Hepatic stellate cell (primary cell): Measurements from ENCODE around the gene RASA1.
"Not testable (repeated sequence)": the region's sequence is repeated elsewhere in the genome, so short reads cannot be mapped to it uniquely, and the experiment has no call there.

Source experiments
- DNase-seq: peaks from one replicate; pipeline ENCODE4 v3.0.0; 2011; ENCODE audit warnings: low spot score

RASA1 gene

GRCh38 chr5:87282269-87282668 lies 14.6 kb downstream of the RASA1 start:
- no peak for DNase-seq

GRCh38 chr5:87287266-87287665 lies 19.6 kb downstream of the RASA1 start:
- not testable (repeated sequence) for DNase-seq

GRCh38 chr5:87298692-87299362 lies 31.1 kb downstream of the RASA1 start:
- DNase-seq, result no peak

- no peak for DNase-seq
Measured at GRCh38 chr5:87300176-87300575, 32.5 kb downstream of the RASA1 start.

GRCh38 chr5:87300744-87301143 lies 33.1 kb downstream of the RASA1 start:
- peak; percentile 62 for DNase-seq

- DNase-seq, result no peak
Measured at GRCh38 chr5:87302061-87302460, 34.4 kb downstream of the RASA1 start.

GRCh38 chr5:87303324-87303723 lies 35.6 kb downstream of the RASA1 start:
- no peak for DNase-seq

GRCh38 chr5:87306090-87306489 lies 38.4 kb downstream of the RASA1 start:
- not testable (repeated sequence) for DNase-seq

GRCh38 chr5:87307796-87308423 lies 40.2 kb downstream of the RASA1 start:
- DNase-seq, result no peak

- no peak for DNase-seq
Measured at GRCh38 chr5:87311405-87312279, 44.0 kb downstream of the RASA1 start.

- DNase-seq, result no peak
Measured at GRCh38 chr5:87313216-87313615, 45.5 kb downstream of the RASA1 start.

- no peak for DNase-seq
Measured at GRCh38 chr5:87319469-87319868, 51.8 kb downstream of the RASA1 start.

GRCh38 chr5:87321605-87322004 lies 53.9 kb downstream of the RASA1 start:
- no peak for DNase-seq

- DNase-seq, result no peak
Measured at GRCh38 chr5:87322381-87322780, 54.7 kb downstream of the RASA1 start.

- no peak for DNase-seq
Measured at GRCh38 chr5:87327998-87328397, 60.3 kb downstream of the RASA1 start.

GRCh38 chr5:87329114-87329513 lies 61.4 kb downstream of the RASA1 start:
- no peak for DNase-seq

GRCh38 chr5:87339986-87340385 lies 72.3 kb downstream of the RASA1 start:
- DNase-seq, result no peak

- no peak for DNase-seq
Measured at GRCh38 chr5:87340716-87341115, 73.0 kb downstream of the RASA1 start.

GRCh38 chr5:87347272-87347671 lies 79.6 kb downstream of the RASA1 start:
- DNase-seq, result no peak

- DNase-seq, result no peak
Measured at GRCh38 chr5:87347841-87348240, 80.2 kb downstream of the RASA1 start.

- no peak for DNase-seq
Measured at GRCh38 chr5:87354496-87354895, 86.8 kb downstream of the RASA1 start.

GRCh38 chr5:87359106-87359505 lies 91.4 kb downstream of the RASA1 start:
- DNase-seq, result no peak

- DNase-seq, result no peak
Measured at GRCh38 chr5:87360132-87360531, 92.4 kb downstream of the RASA1 start.
